Hepatocyte (in vitro differentiated cells): ENCODE measurements around the gene ASPDH.

Experiments used
- CTCF ChIP-seq: fragments of 200-600 bp; sonication (generic); IDR thresholded peaks from 2 replicates; pipeline ENCODE4 v1.5.1; 2016; ENCODE audit warnings: antibody characterized with exemption, mild to moderate bottlenecking; ENCODE audit not compliant: poor library complexity
- EZH2phosphoT487 ChIP-seq: fragments of 200-600 bp; sonication (generic); IDR thresholded peaks from one replicate; pipeline ENCODE4 v1.6.1; 2018; ENCODE audit warnings: antibody characterized with exemption, mild to moderate bottlenecking, low read depth, moderate library complexity; ENCODE audit not compliant: unreplicated experiment, severe bottlenecking

- TF ChIP-seq CTCF (no peak), EZH2phosphoT487 (no peak)
Observed at GRCh38 chr19:50520822-50521465, 7.2 kb upstream of the ASPDH start.
